Endothelial cell of umbilical vein (primary cell): Measurements from ENCODE around the gene BMPR1B. TPM values are rescaled to one million over a fixed set of nuclear protein-coding genes. Genes with fewer than 3 reads are reported as not detected.

Experiments
- BruUV-seq: library from RNA; stranded (reverse); fragments of 400-500 nt; replicated peaks from 2 replicates; lab custom pipeline; 2021; lab: Mats Ljungman, UMichigan
- CTCF ChIA-PET: fragments of 300-600, 350-600 bp; sonication (Branson Sonifier 250); formaldehyde crosslinking; loops from one replicate; lab custom pipeline; 2021; ENCODE audit warnings: antibody characterized with exemption, inconsistent platforms; lab: Charles Lee
- POLR2A ChIA-PET: fragments of 300-600, 350-600 bp; sonication (Branson Sonifier 250); formaldehyde crosslinking; loops from one replicate; lab custom pipeline; 2021; ENCODE audit warnings: antibody characterized with exemption, inconsistent platforms; lab: Charles Lee
- DNase-seq: peaks from one replicate; pipeline ENCODE4 v3.0.0-alpha.2; 2011; ENCODE audit warnings: low read depth, low spot score
- FAIRE-seq: peaks from 2 replicates; lab custom pipeline; 2011; peaks lifted over from hg19 to GRCh38; lab: Jason Lieb, UNC
- H2AFZ ChIP-seq: 2 replicates; pipeline ENCODE4 v1.6.0; 2012; ENCODE audit warnings: low read depth, low read length, control low read depth, inconsistent platforms
- H3K27ac ChIP-seq: 2 replicates; pipeline ENCODE4 v1.5.1; 2011; ENCODE audit warnings: low read depth, mild to moderate bottlenecking, control low read depth, low read length, moderate library complexity; ENCODE audit not compliant: insufficient read depth
- H3K27me3 ChIP-seq, 2 experiments: 2 replicates each; pipeline versions ENCODE4 v1.6.0 to v1.6.1; 2011; ENCODE audit warnings: low read length in 2 of 2, mixed read lengths in 1 of 2; ENCODE audit not compliant: control insufficient read depth in 2 of 2, insufficient read depth in 2 of 2
- H3K36me3 ChIP-seq, 2 experiments: 2 replicates in 1 of 2; 3 replicates in 1 of 2; pipeline ENCODE4 v1.5.1; 2011; ENCODE audit warnings: low read length in 2 of 2, mild to moderate bottlenecking in 1 of 2, moderate library complexity in 1 of 2; ENCODE audit not compliant: control insufficient read depth in 2 of 2, insufficient read depth in 2 of 2; ENCODE audit errors: extremely low read depth in 1 of 2
- H3K4me1 ChIP-seq: 3 replicates; pipeline ENCODE4 v1.5.1; 2011; ENCODE audit warnings: mild to moderate bottlenecking, low read length; ENCODE audit not compliant: control insufficient read depth, insufficient read depth; ENCODE audit errors: extremely low read depth
- H3K4me2 ChIP-seq: 2 replicates; pipeline ENCODE4 v1.6.1; 2011; ENCODE audit warnings: low read length, control low read depth, mixed read lengths; ENCODE audit not compliant: insufficient read depth
- H3K4me3 ChIP-seq, 3 experiments: fragments of 200-600 bp in 1 of 3; sonication (generic), shearing (Covaris generic) in 1 of 3; replicated peaks in 1 of 3; 2 replicates each; pipeline ENCODE4 v1.5.1; 2011 to 2016; ENCODE audit warnings: control low read depth in 3 of 3, low read length in 3 of 3, mild to moderate bottlenecking in 2 of 3, inconsistent platforms in 1 of 3, low read depth in 1 of 3, moderate library complexity in 1 of 3; ENCODE audit not compliant: insufficient read depth in 1 of 3
- H3K79me2 ChIP-seq: 2 replicates; pipeline ENCODE4 v1.6.0; 2012; ENCODE audit warnings: low read length, inconsistent platforms; ENCODE audit not compliant: control insufficient read depth, insufficient read depth
- H3K9ac ChIP-seq: replicated peaks from 2 replicates; pipeline ENCODE3; 2011; ENCODE audit warnings: low read length, control low read depth; ENCODE audit not compliant: insufficient read depth; ENCODE audit errors: extremely low read depth
- H3K9me1 ChIP-seq: replicated peaks from 3 replicates; pipeline ENCODE4 v1.6.0; 2011; ENCODE audit warnings: mild to moderate bottlenecking, low read length; ENCODE audit not compliant: control insufficient read depth, insufficient read depth; ENCODE audit errors: extremely low read depth
- H3K9me3 ChIP-seq: replicated peaks from 2 replicates; pipeline ENCODE4 v1.5.1; 2012; ENCODE audit warnings: low read length, inconsistent platforms; ENCODE audit not compliant: control insufficient read depth, insufficient read depth
- H4K20me1 ChIP-seq: replicated peaks from 2 replicates; pipeline ENCODE3; 2011; ENCODE audit warnings: mild to moderate bottlenecking, low read length; ENCODE audit not compliant: control insufficient read depth, insufficient read depth; ENCODE audit errors: extremely low read depth
- EZH2 ChIP-seq: IDR thresholded peaks from 2 replicates; pipeline ENCODE4 v1.6.1; 2012; ENCODE audit warnings: borderline replicate concordance, low read depth, mild to moderate bottlenecking, moderate library complexity, low read length, inconsistent platforms; ENCODE audit not compliant: severe bottlenecking
- FOS ChIP-seq: IDR thresholded peaks from 2 replicates; pipeline ENCODE4 v1.6.1; 2011; ENCODE audit warnings: mild to moderate bottlenecking, low read length, moderate library complexity, borderline replicate concordance; ENCODE audit not compliant: insufficient read depth
- GATA2 ChIP-seq: IDR thresholded peaks from 2 replicates; pipeline ENCODE4 v1.7.0; 2011; ENCODE audit warnings: low read depth, mild to moderate bottlenecking, moderate library complexity, mixed read lengths, low read length; ENCODE audit not compliant: insufficient read length, insufficient read depth
- JUN ChIP-seq: IDR thresholded peaks from 2 replicates; pipeline ENCODE4 v1.6.1; 2011; ENCODE audit warnings: borderline replicate concordance, low read depth; ENCODE audit not compliant: insufficient read length, insufficient read depth
- MAX ChIP-seq: IDR thresholded peaks from 2 replicates; pipeline ENCODE4 v1.6.1; 2011; ENCODE audit not compliant: insufficient read depth, insufficient read length
- MYC ChIP-seq: IDR thresholded peaks from one replicate; pipeline ENCODE4 v1.6.1; 2011; ENCODE audit warnings: mild to moderate bottlenecking, low read depth, low read length
- POLR2A ChIP-seq: IDR thresholded peaks from 2 replicates; pipeline ENCODE4 v1.6.1; 2012; ENCODE audit warnings: low read depth, mild to moderate bottlenecking, control low read depth, low read length
- POLR2AphosphoS5 ChIP-seq: IDR thresholded peaks from 2 replicates; pipeline ENCODE4 v1.6.1; 2012; ENCODE audit warnings: low read depth, mild to moderate bottlenecking, control low read depth, low read length, moderate library complexity; ENCODE audit not compliant: insufficient read depth
- dilution Hi-C: fragments of 300-500 bp; cut with MboI; formaldehyde crosslinking; loops from one replicate; pipeline ENCODE4 v1.15.0; 2019; ENCODE audit warnings: low sequenced_read_pairs; ENCODE audit not compliant: extremely low pct_ligation_motif_present
- intact Hi-C: fragments of 100-400 bp; cut with micrococcal nuclease; formaldehyde crosslinking; loops from one replicate; pipeline ENCODE4 v1.10.0; 2022
- polyA plus RNA-seq, 4 experiments: library from polyadenylated mRNA; depleted of rRNA in 3 of 4; stranded (reverse) in 3 of 4; unstranded in 1 of 4; fragments of >200 nt; gene quantifications; 2 replicates each; pipeline versions ENCODE4 v1.2.1 to v1.2.3, GENCODE V29; 2011 to 2012; ENCODE audit warnings: missing spikeins in 1 of 4
- total RNA-seq: library from RNA; stranded (reverse); gene quantifications from 2 replicates; pipeline ENCODE4 v1.2.3, GENCODE V29; 2021
- TF ChIP-seq, protein P1 (sequence below), 2 donors: IDR thresholded peaks; 1 replicate in 1 of 2; 2 replicates in 1 of 2; pipeline ENCODE4 v1.5.1; 2011; ENCODE audit warnings: low read length in 2 of 2, mild to moderate bottlenecking in 2 of 2, moderate library complexity in 2 of 2, control low read depth in 1 of 2, inconsistent platforms in 1 of 2, low read depth in 1 of 2; ENCODE audit not compliant: insufficient read depth in 1 of 2; ENCODE audit errors: extremely low read depth in 1 of 2

BMPR1B gene
- total and polyA plus RNA-seq, 2 donors (not counting 3 experiments of a cell fraction or from before 2014, with no cell fraction given) = 0.28 to 2.1 TPM

GRCh38 chr4:94926936-94927335, 169.2 kb downstream of the BMPR1B start:
- dilution Hi-C loops = no loop called here
- CTCF ChIA-PET = interaction anchor here (0.5 to 1.2 kb wide), 2 partner anchors 61 to 794 kb away, joined by 3 read pairs; no protein-coding TSS in a partner anchor
- no peaks in the 10 kb centered on the region for H3K9me3 ChIP-seq

More at GRCh38 chr4:94926936-94927335, 169.2 kb downstream of the BMPR1B start:
- Histone ChIP-seq H3K4me1 (no peaks in the 10 kb centered on the region), H3K79me2 (no peaks in the 10 kb centered on the region), H4K20me1 (no peaks in the 10 kb centered on the region), H3K27me3 (no peaks in the 10 kb centered on the region), H3K36me3 (no peaks in the 10 kb centered on the region), H2AFZ (no peak overlapping the region), H3K4me3 (no peak overlapping the region), H3K27ac (no peak overlapping the region), H3K4me2 (no peak overlapping the region), H3K9me1 (no peaks in the 10 kb centered on the region), H3K9ac (no peak overlapping the region)
- intact Hi-C loops = no loop called here
- BruUV-seq = no TSS peak
- FAIRE-seq (no peak), DNase-seq (no peak)
- POLR2A ChIA-PET = no interaction called here
- TF ChIP-seq POLR2A (no peak), GATA2 (no peak), MAX (no peak), FOS (no peak), EZH2 (no peak), POLR2AphosphoS5 (no peak), MYC (no peak), JUN (no peak)
- TF ChIP-seq, protein P1, sequence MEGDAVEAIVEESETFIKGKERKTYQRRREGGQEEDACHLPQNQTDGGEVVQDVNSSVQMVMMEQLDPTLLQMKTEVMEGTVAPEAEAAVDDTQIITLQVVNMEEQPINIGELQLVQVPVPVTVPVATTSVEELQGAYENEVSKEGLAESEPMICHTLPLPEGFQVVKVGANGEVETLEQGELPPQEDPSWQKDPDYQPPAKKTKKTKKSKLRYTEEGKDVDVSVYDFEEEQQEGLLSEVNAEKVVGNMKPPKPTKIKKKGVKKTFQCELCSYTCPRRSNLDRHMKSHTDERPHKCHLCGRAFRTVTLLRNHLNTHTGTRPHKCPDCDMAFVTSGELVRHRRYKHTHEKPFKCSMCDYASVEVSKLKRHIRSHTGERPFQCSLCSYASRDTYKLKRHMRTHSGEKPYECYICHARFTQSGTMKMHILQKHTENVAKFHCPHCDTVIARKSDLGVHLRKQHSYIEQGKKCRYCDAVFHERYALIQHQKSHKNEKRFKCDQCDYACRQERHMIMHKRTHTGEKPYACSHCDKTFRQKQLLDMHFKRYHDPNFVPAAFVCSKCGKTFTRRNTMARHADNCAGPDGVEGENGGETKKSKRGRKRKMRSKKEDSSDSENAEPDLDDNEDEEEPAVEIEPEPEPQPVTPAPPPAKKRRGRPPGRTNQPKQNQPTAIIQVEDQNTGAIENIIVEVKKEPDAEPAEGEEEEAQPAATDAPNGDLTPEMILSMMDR (IDR thresholded peaks at IDR 0.05; ENCODE audit: extremely low read depth in 1 of 2, insufficient read depth in 1 of 2, low read depth in 1 of 2, low read length in 2 of 2) = no peak
